Prostate gland (tissue), 2 donors: ENCODE results near the gene SMAD7.

Experiments used
- POLR2A ChIP-seq: fragments of 450-650 bp; IDR thresholded peaks from one replicate; pipeline ENCODE4 v1.6.1; 2016; ENCODE audit warnings: antibody characterized with exemption, mild to moderate bottlenecking
- POLR2AphosphoS5 ChIP-seq: sonication (generic); formaldehyde crosslinking; IDR thresholded peaks from one replicate; pipeline ENCODE4 v1.6.1; 2017; ENCODE audit warnings: antibody characterized with exemption
- TF ChIP-seq, protein P1 (sequence below), 4 experiments: fragments of 200-600 bp in 2 of 4; fragments of 450-650 bp in 2 of 4; sonication (generic) in 2 of 4; IDR thresholded peaks; 1 replicate in 3 of 4; 2 replicates in 1 of 4; pipeline ENCODE4 v1.5.1; 2016 to 2019; ENCODE audit warnings: antibody characterized with exemption in 4 of 4, mild to moderate bottlenecking in 2 of 4, moderate library complexity in 2 of 4

DNA sequence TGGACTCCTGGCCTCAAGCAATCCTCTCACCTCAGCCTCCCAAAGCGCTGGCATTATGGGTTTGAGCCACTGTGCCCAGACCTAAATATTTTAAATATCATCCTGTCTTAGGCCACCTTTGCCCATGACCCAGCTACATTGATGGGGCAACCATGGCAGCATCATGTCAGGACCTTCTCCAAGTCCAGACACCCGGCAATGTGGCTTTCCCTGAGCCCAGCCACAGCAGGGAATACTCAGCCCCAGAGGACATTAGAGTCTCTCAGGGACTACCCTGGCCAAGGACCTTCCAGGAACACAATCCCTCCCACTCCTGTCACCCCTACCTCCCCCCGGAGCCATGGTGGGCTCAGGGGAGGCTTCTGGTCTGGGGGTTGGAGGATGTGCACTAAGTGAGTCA lies 72.8 kb downstream of the SMAD7 start:
- TF ChIP-seq, protein P1, sequence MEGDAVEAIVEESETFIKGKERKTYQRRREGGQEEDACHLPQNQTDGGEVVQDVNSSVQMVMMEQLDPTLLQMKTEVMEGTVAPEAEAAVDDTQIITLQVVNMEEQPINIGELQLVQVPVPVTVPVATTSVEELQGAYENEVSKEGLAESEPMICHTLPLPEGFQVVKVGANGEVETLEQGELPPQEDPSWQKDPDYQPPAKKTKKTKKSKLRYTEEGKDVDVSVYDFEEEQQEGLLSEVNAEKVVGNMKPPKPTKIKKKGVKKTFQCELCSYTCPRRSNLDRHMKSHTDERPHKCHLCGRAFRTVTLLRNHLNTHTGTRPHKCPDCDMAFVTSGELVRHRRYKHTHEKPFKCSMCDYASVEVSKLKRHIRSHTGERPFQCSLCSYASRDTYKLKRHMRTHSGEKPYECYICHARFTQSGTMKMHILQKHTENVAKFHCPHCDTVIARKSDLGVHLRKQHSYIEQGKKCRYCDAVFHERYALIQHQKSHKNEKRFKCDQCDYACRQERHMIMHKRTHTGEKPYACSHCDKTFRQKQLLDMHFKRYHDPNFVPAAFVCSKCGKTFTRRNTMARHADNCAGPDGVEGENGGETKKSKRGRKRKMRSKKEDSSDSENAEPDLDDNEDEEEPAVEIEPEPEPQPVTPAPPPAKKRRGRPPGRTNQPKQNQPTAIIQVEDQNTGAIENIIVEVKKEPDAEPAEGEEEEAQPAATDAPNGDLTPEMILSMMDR (IDR thresholded peaks at IDR 0.05) = no peak
- TF ChIP-seq POLR2AphosphoS5 (no peak), POLR2A (no peak)
